Measurements from ENCODE around the gene CDC14B.

DNA sequence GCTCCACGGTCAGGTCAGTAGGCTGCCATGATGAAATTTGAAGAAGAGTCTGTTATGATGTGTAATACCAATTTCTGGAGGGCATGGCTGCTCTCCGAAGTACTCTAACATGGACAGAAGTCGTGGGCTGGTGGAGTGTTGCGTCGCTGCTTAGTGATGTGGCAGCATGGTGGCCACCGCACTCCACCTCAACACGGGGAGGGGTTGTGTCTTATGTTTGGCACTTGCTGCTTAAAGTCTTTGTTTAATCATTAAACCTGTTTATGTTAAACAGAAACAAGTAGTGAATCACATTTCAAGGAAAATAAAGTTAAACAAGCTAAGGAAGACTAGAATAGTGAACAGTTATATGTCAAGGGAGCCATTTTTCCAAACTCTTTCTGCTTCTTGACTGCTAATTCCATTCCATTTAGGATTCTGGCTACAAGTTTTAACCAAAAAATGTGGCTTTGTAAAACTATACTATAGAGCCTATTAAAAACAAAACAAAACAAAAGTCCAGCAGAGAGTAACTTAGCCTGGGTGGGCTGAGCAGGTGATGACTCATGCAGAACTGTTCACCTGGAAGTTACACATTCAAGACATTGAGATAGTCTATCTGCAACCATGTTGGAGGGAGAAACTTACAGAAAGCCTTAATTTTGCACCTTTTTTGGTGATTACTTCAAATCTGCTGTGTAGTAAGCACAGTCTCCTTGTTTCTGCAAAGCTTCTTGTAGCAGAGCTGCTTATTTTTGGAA is 160.2 kb downstream of the CDC14B start:
- TF ChIP-seq CTCF (IDR thresholded peaks at IDR 0.05; ENCODE audit: low read length) (no peak), EZH2 (optimal IDR thresholded peaks at IDR 0.05; ENCODE audit: low read depth, low read length) (no peak)

Measured in MM.1S (cell line).